ENCODE data around the gene FUT1.

DNA sequence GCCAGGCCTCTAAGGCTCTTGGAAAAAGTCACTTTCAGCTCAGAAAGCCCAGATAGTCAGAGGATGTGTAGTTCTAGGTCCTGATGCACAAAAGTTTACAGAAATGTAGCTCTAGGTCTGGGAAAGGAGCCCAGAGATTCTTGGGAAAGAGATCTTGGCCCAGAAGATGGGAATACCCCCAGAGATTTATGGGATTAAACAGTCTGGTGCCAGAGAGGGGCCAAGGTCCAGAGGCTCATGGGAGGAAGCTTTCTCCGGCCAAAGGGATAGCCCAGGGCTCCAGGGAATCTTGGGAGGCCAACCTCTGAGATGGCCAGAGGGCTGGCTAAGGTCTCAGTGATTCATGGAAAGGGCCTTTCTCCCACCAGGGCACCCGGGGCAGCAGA, 43.2 kb upstream of the FUT1 start:
- TF ChIP-seq CTCF (conservative IDR thresholded peaks at IDR 0.05): no peak
- TF ChIP-seq ZFX (IDR thresholded peaks at IDR 0.05): no peak

Data from C4-2B (cell line).